HepG2 (cell line): ENCODE results near the gene TCFL5. TPM values are rescaled to one million over a fixed set of nuclear protein-coding genes. Genes with fewer than 3 reads are reported as not detected.

Experiments
- ARNTL ChIP-seq: sonication (generic); formaldehyde crosslinking; IDR thresholded peaks from 2 replicates; pipeline ENCODE4 v1.4.0; 2020; ENCODE audit warnings: mild to moderate bottlenecking, missing genetic modification reagents
- FOXK1 ChIP-seq: sonication (generic); formaldehyde crosslinking; IDR thresholded peaks from 2 replicates; pipeline ENCODE4 v1.4.0; 2020; ENCODE audit warnings: low read depth, missing genetic modification reagents, borderline replicate concordance
- MATR3 ChIP-seq: sonication (generic); formaldehyde crosslinking; IDR thresholded peaks from 2 replicates; pipeline ENCODE4 v1.4.0; 2020; ENCODE audit warnings: missing genetic modification reagents
- NBN ChIP-seq: fragments of 450-650 bp; conservative IDR thresholded peaks from 2 replicates; pipeline ENCODE4 v1.6.1; 2017
- NR3C1 ChIP-seq: sonication (generic); formaldehyde crosslinking; IDR thresholded peaks from 2 replicates; pipeline ENCODE4 v1.4.0; 2020; ENCODE audit warnings: missing genetic modification reagents
- PRPF4 ChIP-seq: fragments of 200-400 bp; formaldehyde crosslinking; IDR thresholded peaks from 2 replicates; pipeline ENCODE4 v1.6.1; 2016; ENCODE audit warnings: low read length, low read depth; ENCODE audit not compliant: poor library complexity, severe bottlenecking
- RBM39 ChIP-seq: fragments of 200-400 bp; formaldehyde crosslinking; IDR thresholded peaks from one replicate; pipeline ENCODE4 v1.6.1; 2018; ENCODE audit warnings: antibody characterized with exemption, mild to moderate bottlenecking, low read depth, low read length; ENCODE audit not compliant: poor library complexity, severe bottlenecking
- ZNF33B ChIP-seq: sonication (generic); formaldehyde crosslinking; IDR thresholded peaks from 2 replicates; pipeline ENCODE4 v1.5.1; 2020; ENCODE audit warnings: mild to moderate bottlenecking, missing genetic modification reagents
- ZNF446 ChIP-seq: sonication (generic); formaldehyde crosslinking; IDR thresholded peaks from 2 replicates; pipeline ENCODE4 v1.5.0; 2020; ENCODE audit warnings: mild to moderate bottlenecking, missing genetic modification reagents
- ZNF468 ChIP-seq: sonication (generic); formaldehyde crosslinking; IDR thresholded peaks from 2 replicates; pipeline ENCODE4 v1.8.0; 2022; ENCODE audit warnings: mild to moderate bottlenecking, moderate library complexity, missing genetic modification reagents
- ZNF503 ChIP-seq: sonication (generic); formaldehyde crosslinking; IDR thresholded peaks from 2 replicates; pipeline ENCODE4 v1.4.0; 2020; ENCODE audit warnings: missing genetic modification reagents
- ZNF547 ChIP-seq: sonication (generic); formaldehyde crosslinking; IDR thresholded peaks from 2 replicates; pipeline ENCODE4 v1.5.1; 2020; ENCODE audit warnings: mild to moderate bottlenecking, missing genetic modification reagents
- ZNF607 ChIP-seq: sonication (generic); formaldehyde crosslinking; IDR thresholded peaks from 2 replicates; pipeline ENCODE4 v1.5.1; 2020; ENCODE audit warnings: missing genetic modification reagents, mild to moderate bottlenecking, borderline replicate concordance
- ZNF788 ChIP-seq: sonication (generic); formaldehyde crosslinking; IDR thresholded peaks from 2 replicates; pipeline ENCODE4 v1.5.0; 2020; ENCODE audit warnings: mild to moderate bottlenecking, missing genetic modification reagents, borderline replicate concordance
- polyA plus RNA-seq, 8 experiments: library from polyadenylated mRNA; depleted of rRNA in 3 of 8; stranded (reverse) in 7 of 8; unstranded in 1 of 8; fragments of >200 nt; fragmentation: Illumina TruSeq in 4 of 8; extraction: Trizol in 4 of 8; gene quantifications; 2 replicates each; pipeline versions ENCODE4 v1.2.1 to v1.2.3, GENCODE V29; 2011 to 2016; ENCODE audit warnings: low read depth in 4 of 8, missing spikeins in 1 of 8, mixed read lengths in 1 of 8; ENCODE audit not compliant: insufficient read depth in 1 of 8
- total RNA-seq, 5 experiments: library from RNA; depleted of rRNA; stranded (reverse); fragments of >200 nt; fragmentation: Illumina TruSeq; extraction: Trizol; gene quantifications; 2 replicates each; pipeline ENCODE4 v1.2.3, GENCODE V29; 2016; ENCODE audit warnings: low read depth in 1 of 5
- TF ChIP-seq, protein P1 (sequence below): sonication (generic); formaldehyde crosslinking; IDR thresholded peaks from 2 replicates; pipeline ENCODE4 v1.5.1; 2020; ENCODE audit warnings: missing genetic modification reagents, mild to moderate bottlenecking, borderline replicate concordance
- TF ChIP-seq, protein P2 (sequence below): sonication (generic); formaldehyde crosslinking; conservative IDR thresholded peaks from 2 replicates; pipeline ENCODE4 v1.4.0; 2020; ENCODE audit warnings: missing genetic modification reagents
- TF ChIP-seq, protein P3 (sequence below): sonication (generic); formaldehyde crosslinking; IDR thresholded peaks from 2 replicates; pipeline ENCODE4 v1.9.0; 2021; ENCODE audit warnings: missing genetic modification reagents, borderline replicate concordance
- TF ChIP-seq, protein P4 (sequence below): IDR thresholded peaks from 2 replicates; pipeline ENCODE4 v1.6.1; 2018; ENCODE audit warnings: missing genetic modification reagents
- TF ChIP-seq, protein P5 (sequence below): sonication (generic); formaldehyde crosslinking; IDR thresholded peaks from 2 replicates; pipeline ENCODE4 v1.4.0; 2020; ENCODE audit warnings: low read depth, mild to moderate bottlenecking, missing genetic modification reagents

Gene TCFL5
- total and polyA plus RNA-seq, 2 of the 13 experiments (the other 11 are each of a cell fraction or from before 2014, with no cell fraction given) = 14.8 to 20.0 TPM

DNA sequence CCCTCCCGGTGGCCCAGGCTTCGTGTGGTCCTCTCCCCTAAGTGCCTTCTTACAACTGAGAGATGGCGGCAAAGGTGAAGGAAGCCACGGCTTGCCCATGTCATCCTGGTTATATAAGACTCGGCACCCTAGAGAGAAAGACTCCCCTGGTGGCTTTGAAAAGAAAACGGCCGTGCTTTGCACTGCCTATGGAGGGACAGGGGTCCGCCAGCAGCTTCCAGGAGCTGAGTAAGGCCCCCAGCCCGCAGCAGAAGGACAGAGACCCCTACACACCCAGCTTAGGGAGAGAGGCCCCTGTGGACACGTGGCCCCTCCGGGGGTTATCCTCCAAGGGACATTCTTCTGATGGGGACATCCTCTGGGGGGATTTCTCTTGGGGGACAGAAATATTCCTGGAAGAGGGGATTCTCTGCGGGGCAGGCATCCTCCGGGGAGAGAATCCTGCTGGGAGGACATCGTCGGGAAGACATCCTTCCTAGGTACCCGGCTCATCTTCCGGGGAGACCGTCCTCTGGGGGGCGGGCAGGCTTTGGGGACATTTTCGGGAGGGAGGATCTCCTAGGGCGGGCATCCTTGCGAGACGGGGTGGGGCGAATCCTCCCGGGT is 57.5 kb downstream of the TCFL5 start (continued):
- TF ChIP-seq, protein P1, sequence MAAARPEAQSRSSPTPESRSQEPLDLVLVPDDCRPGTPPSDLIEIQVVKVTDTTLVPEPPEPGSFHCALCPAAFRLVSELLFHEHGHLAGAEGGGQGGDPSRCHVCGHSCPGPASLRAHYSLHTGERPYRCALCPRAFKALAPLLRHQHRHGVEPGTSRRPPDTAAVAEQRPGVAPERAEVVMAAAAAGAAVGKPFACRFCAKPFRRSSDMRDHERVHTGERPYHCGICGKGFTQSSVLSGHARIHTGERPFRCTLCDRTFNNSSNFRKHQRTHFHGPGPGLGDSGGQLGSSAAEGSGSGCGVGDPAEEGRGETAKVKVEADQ (CRISPR knock-in tag) = peak; percentile 42; the same call in 1 of the 2 replicates
- TF ChIP-seq RBM39 (peak; percentile 69), MATR3 (no peak), NBN (no peak), ZNF446 (no peak), ARNTL (CRISPR knock-in tag) (no peak), PRPF4 (no peak), ZNF788 (CRISPR knock-in tag) (no peak), ZNF547 (peak; percentile 75; the same call in 1 of the 2 replicates), ZNF607 (no peak), ZNF468 (CRISPR knock-in tag) (no peak), ZNF33B (CRISPR knock-in tag) (peak; percentile 90; the same call in 1 of the 2 replicates), ZNF503 (CRISPR knock-in tag) (no peak), FOXK1 (CRISPR knock-in tag) (no peak), NR3C1 (CRISPR knock-in tag) (no peak)
- TF ChIP-seq, protein P2, sequence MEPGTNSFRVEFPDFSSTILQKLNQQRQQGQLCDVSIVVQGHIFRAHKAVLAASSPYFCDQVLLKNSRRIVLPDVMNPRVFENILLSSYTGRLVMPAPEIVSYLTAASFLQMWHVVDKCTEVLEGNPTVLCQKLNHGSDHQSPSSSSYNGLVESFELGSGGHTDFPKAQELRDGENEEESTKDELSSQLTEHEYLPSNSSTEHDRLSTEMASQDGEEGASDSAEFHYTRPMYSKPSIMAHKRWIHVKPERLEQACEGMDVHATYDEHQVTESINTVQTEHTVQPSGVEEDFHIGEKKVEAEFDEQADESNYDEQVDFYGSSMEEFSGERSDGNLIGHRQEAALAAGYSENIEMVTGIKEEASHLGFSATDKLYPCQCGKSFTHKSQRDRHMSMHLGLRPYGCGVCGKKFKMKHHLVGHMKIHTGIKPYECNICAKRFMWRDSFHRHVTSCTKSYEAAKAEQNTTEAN = no peak
- TF ChIP-seq, protein P3, sequence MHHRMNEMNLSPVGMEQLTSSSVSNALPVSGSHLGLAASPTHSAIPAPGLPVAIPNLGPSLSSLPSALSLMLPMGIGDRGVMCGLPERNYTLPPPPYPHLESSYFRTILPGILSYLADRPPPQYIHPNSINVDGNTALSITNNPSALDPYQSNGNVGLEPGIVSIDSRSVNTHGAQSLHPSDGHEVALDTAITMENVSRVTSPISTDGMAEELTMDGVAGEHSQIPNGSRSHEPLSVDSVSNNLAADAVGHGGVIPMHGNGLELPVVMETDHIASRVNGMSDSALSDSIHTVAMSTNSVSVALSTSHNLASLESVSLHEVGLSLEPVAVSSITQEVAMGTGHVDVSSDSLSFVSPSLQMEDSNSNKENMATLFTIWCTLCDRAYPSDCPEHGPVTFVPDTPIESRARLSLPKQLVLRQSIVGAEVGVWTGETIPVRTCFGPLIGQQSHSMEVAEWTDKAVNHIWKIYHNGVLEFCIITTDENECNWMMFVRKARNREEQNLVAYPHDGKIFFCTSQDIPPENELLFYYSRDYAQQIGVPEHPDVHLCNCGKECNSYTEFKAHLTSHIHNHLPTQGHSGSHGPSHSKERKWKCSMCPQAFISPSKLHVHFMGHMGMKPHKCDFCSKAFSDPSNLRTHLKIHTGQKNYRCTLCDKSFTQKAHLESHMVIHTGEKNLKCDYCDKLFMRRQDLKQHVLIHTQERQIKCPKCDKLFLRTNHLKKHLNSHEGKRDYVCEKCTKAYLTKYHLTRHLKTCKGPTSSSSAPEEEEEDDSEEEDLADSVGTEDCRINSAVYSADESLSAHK (CRISPR knock-in tag) = no peak
- TF ChIP-seq, protein P4, sequence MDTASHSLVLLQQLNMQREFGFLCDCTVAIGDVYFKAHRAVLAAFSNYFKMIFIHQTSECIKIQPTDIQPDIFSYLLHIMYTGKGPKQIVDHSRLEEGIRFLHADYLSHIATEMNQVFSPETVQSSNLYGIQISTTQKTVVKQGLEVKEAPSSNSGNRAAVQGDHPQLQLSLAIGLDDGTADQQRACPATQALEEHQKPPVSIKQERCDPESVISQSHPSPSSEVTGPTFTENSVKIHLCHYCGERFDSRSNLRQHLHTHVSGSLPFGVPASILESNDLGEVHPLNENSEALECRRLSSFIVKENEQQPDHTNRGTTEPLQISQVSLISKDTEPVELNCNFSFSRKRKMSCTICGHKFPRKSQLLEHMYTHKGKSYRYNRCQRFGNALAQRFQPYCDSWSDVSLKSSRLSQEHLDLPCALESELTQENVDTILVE = no peak
- TF ChIP-seq, protein P5, sequence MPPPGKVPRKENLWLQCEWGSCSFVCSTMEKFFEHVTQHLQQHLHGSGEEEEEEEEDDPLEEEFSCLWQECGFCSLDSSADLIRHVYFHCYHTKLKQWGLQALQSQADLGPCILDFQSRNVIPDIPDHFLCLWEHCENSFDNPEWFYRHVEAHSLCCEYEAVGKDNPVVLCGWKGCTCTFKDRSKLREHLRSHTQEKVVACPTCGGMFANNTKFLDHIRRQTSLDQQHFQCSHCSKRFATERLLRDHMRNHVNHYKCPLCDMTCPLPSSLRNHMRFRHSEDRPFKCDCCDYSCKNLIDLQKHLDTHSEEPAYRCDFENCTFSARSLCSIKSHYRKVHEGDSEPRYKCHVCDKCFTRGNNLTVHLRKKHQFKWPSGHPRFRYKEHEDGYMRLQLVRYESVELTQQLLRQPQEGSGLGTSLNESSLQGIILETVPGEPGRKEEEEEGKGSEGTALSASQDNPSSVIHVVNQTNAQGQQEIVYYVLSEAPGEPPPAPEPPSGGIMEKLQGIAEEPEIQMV (CRISPR knock-in tag) = no peak
